Measurements from ENCODE around the gene KRT33B. TPM values are rescaled to one million over a fixed set of nuclear protein-coding genes. Genes with fewer than 3 reads are reported as not detected.
A peak's percentile ranks its signal among the peaks of the same experiment; 100 is the strongest.

Gene KRT33B
- total RNA-seq, 1 donor from 2014 or later: not detected

DNA sequence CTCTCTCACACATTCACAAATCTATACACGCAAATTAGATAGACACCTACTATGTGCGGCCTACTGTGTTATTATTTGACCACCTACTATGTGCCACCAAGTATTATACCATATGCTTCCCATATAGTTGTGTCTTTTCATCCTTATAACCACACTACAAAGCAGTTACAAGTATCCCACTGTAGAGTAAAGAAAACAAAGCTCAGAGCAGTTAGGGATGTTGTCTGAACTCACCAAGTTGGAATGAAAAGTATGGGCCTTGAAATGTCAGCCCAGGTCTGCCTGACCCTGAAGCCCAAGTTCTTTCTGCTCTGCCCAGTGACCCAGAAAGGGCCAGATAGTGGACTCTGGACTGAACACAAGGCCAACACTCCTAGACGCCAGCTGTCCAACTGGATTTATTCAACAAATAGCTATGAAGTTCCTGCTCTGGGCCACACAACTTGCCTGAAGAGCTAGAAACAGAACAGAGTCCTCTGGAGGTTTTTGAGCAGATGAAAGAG lies 46.3 kb upstream of the KRT33B start:
- DNase-seq (ENCODE audit: extremely low spot score, unreplicated experiment): no peak
- peaks cover under 1% of the 10 kb centered on the region for H3K27me3 Mint-ChIP-seq (ENCODE audit: unreplicated experiment)
- H3K9me3 Mint-ChIP-seq (ENCODE audit: unreplicated experiment): no peaks in the 10 kb centered on the region
- H3K27ac Mint-ChIP-seq (ENCODE audit: unreplicated experiment): peak overlapping the region; percentile 13
- no peak overlapping the region for H3K4me3 Mint-ChIP-seq (ENCODE audit: unreplicated experiment)
- TF ChIP-seq, protein P1, sequence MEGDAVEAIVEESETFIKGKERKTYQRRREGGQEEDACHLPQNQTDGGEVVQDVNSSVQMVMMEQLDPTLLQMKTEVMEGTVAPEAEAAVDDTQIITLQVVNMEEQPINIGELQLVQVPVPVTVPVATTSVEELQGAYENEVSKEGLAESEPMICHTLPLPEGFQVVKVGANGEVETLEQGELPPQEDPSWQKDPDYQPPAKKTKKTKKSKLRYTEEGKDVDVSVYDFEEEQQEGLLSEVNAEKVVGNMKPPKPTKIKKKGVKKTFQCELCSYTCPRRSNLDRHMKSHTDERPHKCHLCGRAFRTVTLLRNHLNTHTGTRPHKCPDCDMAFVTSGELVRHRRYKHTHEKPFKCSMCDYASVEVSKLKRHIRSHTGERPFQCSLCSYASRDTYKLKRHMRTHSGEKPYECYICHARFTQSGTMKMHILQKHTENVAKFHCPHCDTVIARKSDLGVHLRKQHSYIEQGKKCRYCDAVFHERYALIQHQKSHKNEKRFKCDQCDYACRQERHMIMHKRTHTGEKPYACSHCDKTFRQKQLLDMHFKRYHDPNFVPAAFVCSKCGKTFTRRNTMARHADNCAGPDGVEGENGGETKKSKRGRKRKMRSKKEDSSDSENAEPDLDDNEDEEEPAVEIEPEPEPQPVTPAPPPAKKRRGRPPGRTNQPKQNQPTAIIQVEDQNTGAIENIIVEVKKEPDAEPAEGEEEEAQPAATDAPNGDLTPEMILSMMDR (IDR thresholded peaks at IDR 0.05): no peak
- no peaks in the 10 kb centered on the region for H3K36me3 Mint-ChIP-seq (ENCODE audit: unreplicated experiment)
- peaks cover 25% of the 10 kb centered on the region for H3K4me1 Mint-ChIP-seq (ENCODE audit: unreplicated experiment)

DNA sequence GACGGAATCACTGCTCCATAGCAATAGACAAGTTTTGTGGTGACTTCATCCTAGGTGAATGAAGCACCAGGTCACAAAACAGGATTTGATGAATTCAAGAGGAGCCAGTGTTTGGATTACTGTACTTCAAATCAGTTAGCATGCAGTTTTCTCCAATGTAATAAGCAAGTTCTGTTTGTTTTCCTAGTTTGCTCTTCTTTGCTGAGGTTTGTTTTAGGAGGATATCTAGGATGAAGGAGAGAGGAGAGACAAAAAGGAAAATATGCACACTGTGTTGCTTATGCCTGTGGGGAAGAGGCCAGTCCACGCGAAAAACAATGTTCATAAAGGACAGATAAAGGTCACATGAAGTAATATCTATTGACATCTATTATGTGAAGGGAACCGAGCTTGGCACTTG lies 45.8 kb upstream of the KRT33B start:
- H3K36me3 Mint-ChIP-seq (ENCODE audit: unreplicated experiment): no peaks in the 10 kb centered on the region
- no peaks in the 10 kb centered on the region for H3K9me3 Mint-ChIP-seq (ENCODE audit: unreplicated experiment)
- TF ChIP-seq, protein P1 (IDR thresholded peaks at IDR 0.05): no peak
- H3K4me1 Mint-ChIP-seq (ENCODE audit: unreplicated experiment): peaks cover 25% of the 10 kb centered on the region
- H3K4me3 Mint-ChIP-seq (ENCODE audit: unreplicated experiment): no peak overlapping the region
- H3K27ac Mint-ChIP-seq (ENCODE audit: unreplicated experiment): no peak overlapping the region
- H3K27me3 Mint-ChIP-seq (ENCODE audit: unreplicated experiment): peaks cover 2% of the 10 kb centered on the region
- DNase-seq (ENCODE audit: extremely low spot score, unreplicated experiment): no peak

DNA sequence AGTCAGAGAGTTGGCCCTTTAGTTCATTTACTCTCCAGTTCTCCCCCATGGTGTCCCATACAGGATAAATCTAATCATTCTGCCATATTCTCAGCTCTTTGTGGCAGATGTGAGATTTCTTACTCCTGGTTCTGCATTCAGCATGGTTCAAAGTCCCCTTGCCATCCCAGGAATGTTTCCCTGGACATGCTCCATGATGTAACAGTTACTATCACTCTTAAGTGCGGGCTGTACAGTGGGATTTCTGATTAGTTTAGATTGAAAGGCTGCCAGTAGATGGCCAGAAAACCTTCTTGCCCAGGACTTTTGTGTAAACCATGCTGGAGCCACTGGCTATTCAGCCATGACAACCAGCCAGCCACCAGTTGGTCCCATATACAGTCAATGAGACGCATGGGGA lies 44.4 kb upstream of the KRT33B start:
- no peaks in the 10 kb centered on the region for H3K9me3 Mint-ChIP-seq (ENCODE audit: unreplicated experiment)
- TF ChIP-seq, protein P1 (IDR thresholded peaks at IDR 0.05): no peak
- no peak overlapping the region for H3K27ac Mint-ChIP-seq (ENCODE audit: unreplicated experiment)
- H3K4me3 Mint-ChIP-seq (ENCODE audit: unreplicated experiment): no peak overlapping the region
- DNase-seq (ENCODE audit: extremely low spot score, unreplicated experiment): no peak
- H3K36me3 Mint-ChIP-seq (ENCODE audit: unreplicated experiment): no peaks in the 10 kb centered on the region
- peaks cover 2% of the 10 kb centered on the region for H3K27me3 Mint-ChIP-seq (ENCODE audit: unreplicated experiment)
- H3K4me1 Mint-ChIP-seq (ENCODE audit: unreplicated experiment): peaks cover 25% of the 10 kb centered on the region

DNA sequence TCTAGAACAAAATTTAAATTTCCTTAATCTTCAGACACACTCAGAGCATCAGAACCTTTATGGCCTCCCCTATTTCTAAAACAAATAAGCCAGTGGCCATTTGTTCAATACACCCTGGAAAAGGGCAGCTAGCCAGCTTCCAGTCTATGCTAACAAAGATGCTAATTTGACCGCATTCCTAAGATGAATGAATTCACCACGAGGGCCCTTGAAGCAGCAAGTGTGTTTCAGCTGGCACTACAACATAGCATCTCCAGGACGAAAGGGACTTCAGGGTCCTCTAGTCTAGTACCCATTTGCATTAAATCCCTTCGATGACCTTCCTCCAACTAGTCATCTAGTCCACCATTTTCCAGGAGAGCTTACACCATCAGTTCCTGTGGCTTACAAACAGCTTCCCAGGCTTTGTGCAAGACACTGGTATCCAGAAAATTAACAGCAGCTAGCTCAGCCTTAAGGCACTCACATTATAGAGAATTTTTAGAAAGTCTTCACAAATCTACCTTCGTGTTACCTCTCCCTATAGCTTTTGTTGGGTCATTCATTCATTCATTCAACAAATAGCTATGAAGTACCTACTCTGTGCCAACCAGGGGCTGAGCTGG lies 43.8 kb upstream of the KRT33B start:
- TF ChIP-seq, protein P1 (IDR thresholded peaks at IDR 0.05): no peak

DNA sequence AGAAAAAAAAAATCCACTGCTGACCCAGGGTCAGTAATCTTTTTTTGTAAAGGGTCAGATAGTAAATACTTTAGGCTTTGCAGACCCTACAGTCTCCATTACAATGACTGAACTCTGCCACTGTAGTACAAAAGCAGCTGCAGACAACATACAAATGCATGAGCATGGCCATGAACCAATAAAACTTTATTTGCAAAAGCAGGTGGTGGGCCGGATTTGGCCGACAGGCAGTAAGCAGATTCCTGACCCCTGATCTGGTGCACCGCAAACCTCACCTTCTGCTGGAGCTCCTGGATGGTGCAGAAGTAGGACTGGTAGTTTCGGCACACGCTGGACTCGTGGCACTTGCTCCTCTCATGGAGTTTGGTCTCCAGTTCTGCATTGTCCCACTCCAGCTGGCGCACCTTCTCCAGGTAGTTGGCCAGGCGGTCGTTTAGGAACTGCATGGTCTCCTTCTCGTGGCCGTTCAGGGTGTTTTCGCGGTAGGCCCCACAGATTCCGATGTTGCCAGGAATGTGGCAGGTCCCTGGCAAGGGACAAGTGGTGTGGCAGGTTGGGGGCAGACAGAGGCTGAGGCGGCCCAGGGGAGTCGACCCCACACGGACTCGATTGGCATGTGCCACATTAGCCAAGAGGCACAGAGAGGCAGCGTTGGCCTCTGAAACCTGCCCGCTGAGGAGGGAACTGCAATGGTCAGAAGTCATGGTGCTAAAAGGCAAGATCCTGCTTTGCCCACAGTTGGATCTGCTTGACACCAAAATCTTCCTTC lies 41.6 kb upstream of the KRT33B start:
- H3K4me1 Mint-ChIP-seq (ENCODE audit: unreplicated experiment): peaks cover 9% of the 10 kb centered on the region
- H3K27me3 Mint-ChIP-seq (ENCODE audit: unreplicated experiment): peaks cover 2% of the 10 kb centered on the region

More for the DNA sequence above, 43.8 kb upstream of the KRT33B start:
- Mint-ChIP-seq H3K27ac (ENCODE audit: unreplicated experiment) (no peak overlapping the region), H3K36me3 (ENCODE audit: unreplicated experiment) (no peaks in the 10 kb centered on the region), H3K4me1 (ENCODE audit: unreplicated experiment) (peaks cover 24% of the 10 kb centered on the region), H3K9me3 (ENCODE audit: unreplicated experiment) (no peaks in the 10 kb centered on the region), H3K27me3 (ENCODE audit: unreplicated experiment) (peaks cover 2% of the 10 kb centered on the region), H3K4me3 (ENCODE audit: unreplicated experiment) (no peak overlapping the region)
- DNase-seq (ENCODE audit: extremely low spot score, unreplicated experiment): no peak

More for the DNA sequence above, 41.6 kb upstream of the KRT33B start:
- DNase-seq (ENCODE audit: extremely low spot score, unreplicated experiment): no peak
- no peaks in the 10 kb centered on the region for H3K9me3 Mint-ChIP-seq (ENCODE audit: unreplicated experiment)
- H3K36me3 Mint-ChIP-seq (ENCODE audit: unreplicated experiment): no peaks in the 10 kb centered on the region
- no peak overlapping the region for H3K4me3 Mint-ChIP-seq (ENCODE audit: unreplicated experiment)
- TF ChIP-seq, protein P1 (IDR thresholded peaks at IDR 0.05): no peak
- no peak overlapping the region for H3K27ac Mint-ChIP-seq (ENCODE audit: unreplicated experiment)
